ENCODE measurements around the gene SDC3.

SDC3 gene

GRCh38 chr1:30838996-30839395, 69.6 kb downstream of the SDC3 start:
- Histone ChIP-seq H3K9me3 (ENCODE audit: control insufficient read depth, low read length) (no peaks in the 10 kb centered on the region), H3K9ac (no peak overlapping the region), H3K79me2 (no peaks in the 10 kb centered on the region), H3K27ac (no peak overlapping the region), H3K4me2 (ENCODE audit: low read length) (no peak overlapping the region), H3K36me3 (ENCODE audit: control insufficient read depth, insufficient read depth, low read length) (no peaks in the 10 kb centered on the region), H3K27me3 (ENCODE audit: control insufficient read depth, insufficient read depth, low read length) (no peaks in the 10 kb centered on the region), H3K4me3 (ENCODE audit: low read depth, low read length) (no peak overlapping the region), H3K4me1 (no peaks in the 10 kb centered on the region), H2AFZ (no peak overlapping the region)
- TF ChIP-seq CTCF (IDR thresholded peaks at IDR 0.05) = no peak

- H3K36me3 ChIP-seq (ENCODE audit: control insufficient read depth, insufficient read depth, low read length) = no peaks in the 10 kb centered on the region
- H3K9ac ChIP-seq = no peak overlapping the region
- no peak overlapping the region for H3K4me3 ChIP-seq (ENCODE audit: low read depth, low read length)
- no peak for TF ChIP-seq CTCF (IDR thresholded peaks at IDR 0.05)
- H3K27ac ChIP-seq = no peak overlapping the region
- no peaks in the 10 kb centered on the region for H3K79me2 ChIP-seq
- H3K4me1 ChIP-seq = no peaks in the 10 kb centered on the region
- no peaks in the 10 kb centered on the region for H3K9me3 ChIP-seq (ENCODE audit: control insufficient read depth, low read length)
- H2AFZ ChIP-seq = no peak overlapping the region
- no peak overlapping the region for H3K4me2 ChIP-seq (ENCODE audit: low read length)
- no peaks in the 10 kb centered on the region for H3K27me3 ChIP-seq (ENCODE audit: control insufficient read depth, insufficient read depth, low read length)
Measured at GRCh38 chr1:30837653-30838052, 70.9 kb downstream of the SDC3 start.

- H3K9ac ChIP-seq = no peak overlapping the region
- no peaks in the 10 kb centered on the region for H3K79me2 ChIP-seq
- H3K27me3 ChIP-seq (ENCODE audit: control insufficient read depth, insufficient read depth, low read length) = no peaks in the 10 kb centered on the region
- H3K27ac ChIP-seq = no peak overlapping the region
- no peaks in the 10 kb centered on the region for H3K36me3 ChIP-seq (ENCODE audit: control insufficient read depth, insufficient read depth, low read length)
- H2AFZ ChIP-seq = no peak overlapping the region
- no peak overlapping the region for H3K4me2 ChIP-seq (ENCODE audit: low read length)
- no peak overlapping the region for H3K4me3 ChIP-seq (ENCODE audit: low read depth, low read length)
- no peaks in the 10 kb centered on the region for H3K9me3 ChIP-seq (ENCODE audit: control insufficient read depth, low read length)
- no peak for TF ChIP-seq CTCF (IDR thresholded peaks at IDR 0.05)
- H3K4me1 ChIP-seq = no peaks in the 10 kb centered on the region
Measured at GRCh38 chr1:30834253-30834652, 74.3 kb downstream of the SDC3 start.

- TF ChIP-seq CTCF (IDR thresholded peaks at IDR 0.05) = no peak
- Histone ChIP-seq H3K27ac (no peak overlapping the region), H3K4me2 (ENCODE audit: low read length) (no peak overlapping the region), H3K36me3 (ENCODE audit: control insufficient read depth, insufficient read depth, low read length) (no peaks in the 10 kb centered on the region), H3K9ac (no peak overlapping the region), H3K4me3 (ENCODE audit: low read depth, low read length) (no peak overlapping the region), H3K79me2 (no peaks in the 10 kb centered on the region), H2AFZ (no peak overlapping the region), H3K9me3 (ENCODE audit: control insufficient read depth, low read length) (no peaks in the 10 kb centered on the region), H3K4me1 (no peaks in the 10 kb centered on the region), H3K27me3 (ENCODE audit: control insufficient read depth, insufficient read depth, low read length) (no peaks in the 10 kb centered on the region)
Measured at GRCh38 chr1:30830537-30830936, 78.0 kb downstream of the SDC3 start.

- Histone ChIP-seq H3K79me2 (no peaks in the 10 kb centered on the region), H3K9ac (no peak overlapping the region), H3K27me3 (ENCODE audit: control insufficient read depth, insufficient read depth, low read length) (no peaks in the 10 kb centered on the region), H3K9me3 (ENCODE audit: control insufficient read depth, low read length) (no peaks in the 10 kb centered on the region), H2AFZ (no peak overlapping the region), H3K4me1 (no peaks in the 10 kb centered on the region), H3K4me3 (ENCODE audit: low read depth, low read length) (no peak overlapping the region), H3K27ac (no peak overlapping the region), H3K36me3 (ENCODE audit: control insufficient read depth, insufficient read depth, low read length) (no peaks in the 10 kb centered on the region), H3K4me2 (ENCODE audit: low read length) (no peak overlapping the region)
- TF ChIP-seq CTCF (IDR thresholded peaks at IDR 0.05) = no peak
Measured at GRCh38 chr1:30829889-30830288, 78.7 kb downstream of the SDC3 start.

All from parathyroid adenoma (tissue), 2 donors.